Kidney (tissue), 14 donors: Measurements from ENCODE around the gene ZCCHC7. TPM values are rescaled to one million over a fixed set of nuclear protein-coding genes. Genes with fewer than 3 reads are reported as not detected.

Source experiments
- DNase-seq, 5 donors: peaks; one replicate each; pipeline ENCODE4 v3.0.0-alpha.2; 2013 to 2020
- FAIRE-seq: peaks from 2 replicates; lab custom pipeline; 2012; peaks lifted over from hg19 to GRCh38; lab: Jason Lieb, UNC
- H3K27ac ChIP-seq, 2 donors: one replicate each; pipeline ENCODE4 v1.7.0; 2013; ENCODE audit warnings: low read depth in 2 of 2, low read length in 2 of 2, inconsistent platforms in 1 of 2
- H3K27me3 ChIP-seq: one replicate; pipeline ENCODE4 v1.7.1; 2013; ENCODE audit warnings: low read length, inconsistent platforms; ENCODE audit not compliant: control insufficient read depth, insufficient read depth
- H3K36me3 ChIP-seq, 3 donors: one replicate each; pipeline versions ENCODE4 v1.7.0 to v1.7.1; 2013; ENCODE audit warnings: low read length in 3 of 3, control low read depth in 1 of 3, inconsistent platforms in 1 of 3; ENCODE audit not compliant: insufficient read depth in 3 of 3, control insufficient read depth in 2 of 3
- H3K4me1 ChIP-seq, 3 donors: one replicate each; pipeline versions ENCODE4 v1.7.0 to v1.7.1; 2013; ENCODE audit warnings: low read length in 3 of 3, inconsistent platforms in 1 of 3, low read depth in 1 of 3; ENCODE audit not compliant: control insufficient read depth in 2 of 3, insufficient read depth in 2 of 3
- H3K4me3 ChIP-seq, 3 donors: one replicate each; pipeline versions ENCODE4 v1.7.0 to v1.8.1; 2013; ENCODE audit warnings: low read length in 3 of 3, control low read depth in 1 of 3, inconsistent platforms in 1 of 3
- H3K9ac ChIP-seq, 3 donors: one replicate each; pipeline versions ENCODE4 v1.7.0 to v1.7.1; 2013; ENCODE audit warnings: low read length in 3 of 3, control low read depth in 1 of 3, inconsistent platforms in 1 of 3
- H3K9me3 ChIP-seq, 3 donors: one replicate each; pipeline versions ENCODE4 v1.7.0 to v1.7.1; 2013; ENCODE audit warnings: low read length in 3 of 3, control low read depth in 1 of 3, inconsistent platforms in 1 of 3; ENCODE audit not compliant: control insufficient read depth in 2 of 3, insufficient read depth in 1 of 3
- CTCF ChIP-seq: IDR thresholded peaks from 3 replicates; pipeline ENCODE4 v1.5.1; 2012; ENCODE audit warnings: mild to moderate bottlenecking, moderate library complexity, borderline replicate concordance; ENCODE audit not compliant: insufficient read depth; ENCODE audit errors: extremely low read depth
- intact Hi-C: fragments of 100-400 bp; cut with DNase I; formaldehyde crosslinking; loops from one replicate; pipeline ENCODE4 v1.11.1; 2022
- polyA plus RNA-seq: library from polyadenylated mRNA; stranded (reverse); fragments of 350-450 nt; fragmentation: Illumina TruSeq; extraction: RNeasy Lipid Tissue Mini Kit (QIAGEN cat#74804); gene quantifications from one replicate; pipeline ENCODE4 v1.2.3, GENCODE V29; 2014; ENCODE audit warnings: low read depth, low replicate concordance; ENCODE audit not compliant: insufficient read depth
- total RNA-seq: library from RNA; stranded (reverse); fragmentation: NEBNext Ultra II Directional; extraction: Animal tissue kit (Norgen Biotek cat#: 25700); gene quantifications from one replicate; pipeline ENCODE4 v1.2.1, GENCODE V29; 2021
- donor health status: control.
- donor health status: control.
- donor health status: control.
- donor health status: control.
- donor health status: control.
- donor health status: DM: yes; HTN: yes; CAD: no.
- donor health status: Normal renal cell carcinoma (clear cell type).

ZCCHC7 gene
- total and polyA plus RNA-seq, 2 donors from 2014 or later: 7.2 to 22.3 TPM

GRCh38 chr9:37383876-37384746 lies 263.7 kb downstream of the ZCCHC7 start:
- Histone ChIP-seq H3K27me3 (no peaks in the 10 kb centered on the region), H3K9me3 (no peaks in the 10 kb centered on the region), H3K27ac (no peak overlapping the region), H3K9ac (no peak overlapping the region), H3K4me1 (no peaks in the 10 kb centered on the region), H3K36me3 (no peaks in the 10 kb centered on the region), H3K4me3 (no peak overlapping the region)
- intact Hi-C loops: loop anchor here (10.0 kb wide), 1 partner anchor 509 kb away; no protein-coding TSS in a partner anchor
- no peak for TF ChIP-seq CTCF
- DNase-seq (no peak), FAIRE-seq (no peak)

GRCh38 chr9:37385286-37385685 lies 264.9 kb downstream of the ZCCHC7 start:
- no peak for FAIRE-seq
- no peak overlapping the region for H3K9ac ChIP-seq
- H3K9me3 ChIP-seq: no peaks in the 10 kb centered on the region
- no peaks in the 10 kb centered on the region for H3K27me3 ChIP-seq
- H3K4me3 ChIP-seq: no peak overlapping the region
- no peak overlapping the region for H3K27ac ChIP-seq
- no peak for TF ChIP-seq CTCF
- peak in 1 of 5 donors; percentile 10 for DNase-seq
- H3K36me3 ChIP-seq: no peaks in the 10 kb centered on the region
- H3K4me1 ChIP-seq: no peaks in the 10 kb centered on the region
- intact Hi-C loops: loop anchor here (10.0 kb wide), 1 partner anchor 510 kb away; no protein-coding TSS in a partner anchor

- intact Hi-C loops: loop anchor here (10.0 kb wide), 1 partner anchor 512 kb away; no protein-coding TSS in a partner anchor
Measured at GRCh38 chr9:37386988-37387387, 266.6 kb downstream of the ZCCHC7 start.

More at GRCh38 chr9:37386988-37387387, 266.6 kb downstream of the ZCCHC7 start:
- H3K9ac ChIP-seq: no peak overlapping the region
- H3K27ac ChIP-seq: no peak overlapping the region
- no peaks in the 10 kb centered on the region for H3K27me3 ChIP-seq
- no peaks in the 10 kb centered on the region for H3K4me1 ChIP-seq
- no peaks in the 10 kb centered on the region for H3K36me3 ChIP-seq
- FAIRE-seq (no peak), DNase-seq (no peak)
- no peak overlapping the region for H3K4me3 ChIP-seq
- H3K9me3 ChIP-seq: no peaks in the 10 kb centered on the region
- TF ChIP-seq CTCF: no peak
